GM12892 (cell line): ENCODE data around the gene FAM81A.

Source experiments
- POLR2A ChIP-seq: IDR thresholded peaks from 2 replicates; pipeline ENCODE4 v1.6.1; 2011; ENCODE audit warnings: low read depth, low read length, control low read depth
- POLR2AphosphoS5 ChIP-seq: IDR thresholded peaks from 2 replicates; pipeline ENCODE4 v1.6.1; 2011; ENCODE audit warnings: low read depth, low read length, control low read depth
- TAF1 ChIP-seq: IDR thresholded peaks from 2 replicates; pipeline ENCODE4 v1.6.1; 2011; ENCODE audit warnings: low read depth, mild to moderate bottlenecking, control low read depth, low read length, borderline replicate concordance

DNA sequence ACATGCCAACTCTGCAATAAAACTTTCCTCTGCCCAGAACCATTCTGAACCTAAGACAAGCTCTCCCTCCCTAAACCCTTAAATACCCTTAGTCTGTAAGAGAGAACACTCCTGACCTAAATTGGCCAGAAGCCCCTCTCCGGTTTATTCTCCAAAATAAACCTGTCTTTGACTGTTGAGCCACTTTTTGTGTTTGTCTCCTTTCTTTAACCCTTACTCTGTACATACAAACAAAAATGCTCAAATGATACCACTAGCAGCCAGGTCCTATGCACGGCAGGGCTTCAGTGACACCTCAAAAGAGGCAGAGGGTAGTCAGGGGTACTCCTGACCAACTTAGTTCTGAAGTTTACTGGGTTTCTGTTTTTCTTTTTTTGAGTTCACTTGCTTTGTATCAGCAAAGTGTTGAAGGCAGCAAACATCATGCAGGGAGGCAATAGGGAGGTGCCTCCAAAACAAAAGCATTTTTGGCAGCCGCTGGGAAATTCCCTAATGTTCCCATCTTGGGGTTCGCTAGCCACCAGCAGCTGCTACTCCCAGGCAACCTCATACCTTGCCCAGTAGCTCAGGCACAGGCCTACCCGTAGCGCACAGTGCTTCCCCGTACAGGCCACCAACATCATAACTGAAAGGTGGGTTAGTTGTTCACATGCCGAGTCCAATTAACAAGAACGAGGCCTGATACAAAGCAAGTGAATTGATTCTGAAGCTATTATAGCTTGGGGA lies 110.7 kb downstream of the FAM81A start:
- TF ChIP-seq POLR2AphosphoS5 = no peak
- TF ChIP-seq TAF1 = no peak
- no peak for TF ChIP-seq POLR2A
